Uterus (tissue), 4 donors: Measurements from ENCODE around the gene SGF29. TPM values are rescaled to one million over a fixed set of nuclear protein-coding genes. Genes with fewer than 3 reads are reported as not detected.
"Not testable (repeated sequence)": the region's sequence is repeated elsewhere in the genome, so short reads cannot be mapped to it uniquely, and the experiment has no call there.

Experiments used
- DNase-seq, 2 donors: peaks; one replicate each; pipeline ENCODE4 v3.0.0-alpha.2; 2019 to 2020
- H3K27ac ChIP-seq, 2 donors: fragments of 200-600 bp; sonication (generic); 1 replicate in 1 of 2; 2 replicates in 1 of 2; pipeline ENCODE4 v1.5.1; 2016 to 2018
- H3K27me3 ChIP-seq, 2 donors: fragments of 200-600 bp; sonication (generic); one replicate each; pipeline ENCODE4 v1.5.1; 2018 to 2019; ENCODE audit warnings: control low read depth in 1 of 2
- H3K36me3 ChIP-seq, 2 donors: fragments of 200-600 bp; sonication (generic); one replicate each; pipeline ENCODE4 v1.5.1; 2019; ENCODE audit warnings: control low read depth in 1 of 2
- H3K4me1 ChIP-seq, 2 donors: fragments of 200-600 bp; sonication (generic); one replicate each; pipeline ENCODE4 v1.5.1; 2018 to 2019; ENCODE audit warnings: control low read depth in 1 of 2
- H3K4me3 ChIP-seq, 2 donors: fragments of 200-600 bp; sonication (generic); 1 replicate in 1 of 2; 2 replicates in 1 of 2; pipeline ENCODE4 v1.5.1; 2018 to 2019; ENCODE audit warnings: mild to moderate bottlenecking in 1 of 2
- H3K9me3 ChIP-seq, 2 donors: fragments of 200-600 bp; sonication (generic); one replicate each; pipeline ENCODE4 v1.5.1; 2019; ENCODE audit warnings: control low read depth in 1 of 2
- POLR2A ChIP-seq, 2 donors: fragments of 450-650 bp; IDR thresholded peaks; one replicate each; pipeline ENCODE4 v1.6.1; 2016; ENCODE audit warnings: antibody characterized with exemption in 2 of 2, mild to moderate bottlenecking in 1 of 2, moderate library complexity in 1 of 2
- intact Hi-C: fragments of 100-400 bp; cut with DNase I; formaldehyde crosslinking; loops from one replicate; pipeline ENCODE4 v1.15.1; 2023; ENCODE audit warnings: low total_unique reads
- total RNA-seq, 4 donors: library from RNA; depleted of rRNA in 3 of 4; stranded (reverse); fragments of >200 nt in 3 of 4; gene quantifications; one replicate each; pipeline versions ENCODE4 v1.1.0 to v1.2.4, GENCODE V29; 2014 to 2023
- TF ChIP-seq, protein P1 (sequence below), 4 experiments: fragments of 200-600 bp in 2 of 4; fragments of 450-650 bp in 2 of 4; sonication (generic) in 2 of 4; IDR thresholded peaks; one replicate each; pipeline ENCODE4 v1.5.1; 2016 to 2019; ENCODE audit warnings: antibody characterized with exemption in 4 of 4, mild to moderate bottlenecking in 2 of 4, moderate library complexity in 1 of 4
- donor health status: DM: yes; HTN: yes; CAD: no.

The SGF29 gene
- total RNA-seq, 4 donors from 2014 or later = 13.2 to 45.3 (median 29.1) TPM

- Histone ChIP-seq H3K27ac (no peak overlapping the region), H3K4me3 (no peak overlapping the region), H3K4me1 (no peaks in the 10 kb centered on the region), H3K27me3 (no peaks in the 10 kb centered on the region), H3K9me3 (no peaks in the 10 kb centered on the region), H3K36me3 (no peaks in the 10 kb centered on the region)
- intact Hi-C loops = no loop called here
- TF ChIP-seq, protein P1, sequence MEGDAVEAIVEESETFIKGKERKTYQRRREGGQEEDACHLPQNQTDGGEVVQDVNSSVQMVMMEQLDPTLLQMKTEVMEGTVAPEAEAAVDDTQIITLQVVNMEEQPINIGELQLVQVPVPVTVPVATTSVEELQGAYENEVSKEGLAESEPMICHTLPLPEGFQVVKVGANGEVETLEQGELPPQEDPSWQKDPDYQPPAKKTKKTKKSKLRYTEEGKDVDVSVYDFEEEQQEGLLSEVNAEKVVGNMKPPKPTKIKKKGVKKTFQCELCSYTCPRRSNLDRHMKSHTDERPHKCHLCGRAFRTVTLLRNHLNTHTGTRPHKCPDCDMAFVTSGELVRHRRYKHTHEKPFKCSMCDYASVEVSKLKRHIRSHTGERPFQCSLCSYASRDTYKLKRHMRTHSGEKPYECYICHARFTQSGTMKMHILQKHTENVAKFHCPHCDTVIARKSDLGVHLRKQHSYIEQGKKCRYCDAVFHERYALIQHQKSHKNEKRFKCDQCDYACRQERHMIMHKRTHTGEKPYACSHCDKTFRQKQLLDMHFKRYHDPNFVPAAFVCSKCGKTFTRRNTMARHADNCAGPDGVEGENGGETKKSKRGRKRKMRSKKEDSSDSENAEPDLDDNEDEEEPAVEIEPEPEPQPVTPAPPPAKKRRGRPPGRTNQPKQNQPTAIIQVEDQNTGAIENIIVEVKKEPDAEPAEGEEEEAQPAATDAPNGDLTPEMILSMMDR (IDR thresholded peaks at IDR 0.05) = no peak
- no peak for TF ChIP-seq POLR2A (IDR thresholded peaks at IDR 0.05)
- DNase-seq = peak in 1 of 2 donors; percentile 9
Observed at GRCh38 chr16:28604186-28604565, 50.5 kb downstream of the SGF29 start.

DNA sequence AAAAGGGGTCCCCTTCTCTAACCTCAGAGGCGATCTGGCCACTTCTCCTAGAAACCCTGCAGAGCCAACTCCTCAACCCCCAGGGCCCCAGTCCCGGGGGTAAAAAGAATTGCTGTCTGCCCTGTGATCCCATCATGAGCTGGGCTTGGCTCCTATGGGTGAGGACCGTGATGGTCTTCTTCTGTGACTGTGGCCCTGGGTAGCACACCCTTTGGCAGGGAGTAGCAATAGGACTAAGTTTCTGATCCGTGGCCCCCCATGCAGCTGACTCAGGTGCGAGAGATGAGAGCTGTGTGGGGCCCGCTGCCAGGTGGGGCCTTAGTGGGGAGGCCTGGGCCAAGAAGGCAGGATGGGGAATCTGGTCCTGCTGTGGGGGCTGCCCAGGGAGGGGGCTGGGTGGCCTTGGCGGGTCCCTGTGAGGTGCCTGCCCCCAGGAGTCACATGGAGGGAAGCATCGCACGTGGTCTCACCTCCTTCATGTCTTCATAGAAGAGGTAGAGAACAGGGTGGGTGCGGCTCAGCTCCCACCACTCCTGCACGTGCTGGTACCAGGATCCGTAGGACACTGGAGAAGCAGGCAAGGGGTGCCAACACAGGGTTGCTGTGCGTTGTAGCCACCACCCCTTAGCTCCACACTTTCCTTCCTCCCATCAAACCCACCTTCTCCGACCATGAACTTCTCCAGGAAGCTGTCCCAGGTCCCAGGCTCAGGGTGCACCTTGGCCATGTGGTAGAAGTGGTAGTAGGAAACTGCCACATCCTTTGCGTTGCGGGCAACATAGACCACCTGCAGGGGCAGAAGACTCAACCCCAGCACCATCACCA lies 52.8 kb downstream of the SGF29 start:
- Histone ChIP-seq H3K4me1 (no peaks in the 10 kb centered on the region), H3K4me3 (no peak overlapping the region), H3K27me3 (no peaks in the 10 kb centered on the region), H3K9me3 (no peaks in the 10 kb centered on the region), H3K27ac (no peak overlapping the region), H3K36me3 (no peaks in the 10 kb centered on the region)
- TF ChIP-seq POLR2A (IDR thresholded peaks at IDR 0.05) = no peak
- DNase-seq = peak in 1 of 2 donors; percentile 14
- intact Hi-C loops = no loop called here

GRCh38 chr16:28607116-28607623 lies 53.5 kb downstream of the SGF29 start:
- TF ChIP-seq POLR2A (IDR thresholded peaks at IDR 0.05) = no peak
- TF ChIP-seq, protein P1 (IDR thresholded peaks at IDR 0.05) = no peak
- no peaks in the 10 kb centered on the region for H3K9me3 ChIP-seq
- no peak overlapping the region for H3K4me3 ChIP-seq
- no peaks in the 10 kb centered on the region for H3K36me3 ChIP-seq
- intact Hi-C loops = no loop called here
- H3K27ac ChIP-seq = no peak overlapping the region
- H3K27me3 ChIP-seq = no peaks in the 10 kb centered on the region
- no peak for DNase-seq
- H3K4me1 ChIP-seq = no peaks in the 10 kb centered on the region

- H3K4me1 ChIP-seq, DNase-seq, H3K36me3 ChIP-seq, H3K27me3 ChIP-seq, H3K4me3 ChIP-seq, intact Hi-C loops, H3K27ac ChIP-seq, H3K9me3 ChIP-seq: not testable (repeated sequence)
Observed at GRCh38 chr16:28607681-28608495, 54.2 kb downstream of the SGF29 start.

- H3K9me3 ChIP-seq, H3K4me1 ChIP-seq, H3K4me3 ChIP-seq, H3K27me3 ChIP-seq, intact Hi-C loops, DNase-seq, H3K27ac ChIP-seq, H3K36me3 ChIP-seq: not testable (repeated sequence)
Observed at GRCh38 chr16:28608496-28608808, 54.7 kb downstream of the SGF29 start.

- intact Hi-C loops, H3K27ac ChIP-seq, H3K4me3 ChIP-seq: not testable (repeated sequence)
Observed at GRCh38 chr16:28608867-28609596, 55.3 kb downstream of the SGF29 start.

More at GRCh38 chr16:28608867-28609596, 55.3 kb downstream of the SGF29 start:
- H3K27me3 ChIP-seq, DNase-seq, H3K4me1 ChIP-seq, H3K9me3 ChIP-seq, H3K36me3 ChIP-seq: not testable (repeated sequence)
